HG02884 (cell line): ENCODE data around the gene WNT7A.

Experiments used
- ATAC-seq: cut with Tn5 transposase; IDR thresholded peaks from one replicate; pipeline ENCODE4 v1.9.1; 2021; ENCODE audit warnings: mild to moderate bottlenecking, moderate library complexity; ENCODE audit not compliant: unreplicated experiment

WNT7A gene

DNA sequence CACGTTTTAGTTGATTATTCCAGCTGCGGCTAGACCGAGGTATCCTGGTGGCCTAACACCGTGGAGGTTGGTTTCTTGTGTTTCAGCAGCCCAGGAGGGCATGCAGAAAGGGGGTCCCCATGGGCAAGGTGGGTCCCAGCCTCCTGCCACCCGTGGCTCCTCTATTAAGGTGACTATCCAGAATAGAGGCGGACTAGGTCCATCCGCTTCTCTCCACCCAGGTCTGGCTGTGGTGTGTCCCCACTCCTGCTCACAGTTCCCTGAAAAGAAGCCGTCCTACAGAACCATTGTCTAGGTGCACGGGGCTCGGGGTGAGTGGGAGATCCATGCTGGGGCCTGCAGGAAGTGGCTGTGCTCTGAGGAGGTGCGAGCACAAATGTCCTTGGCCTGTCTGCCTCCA, 81.5 kb downstream of the WNT7A start:
- ATAC-seq = no peak

GRCh38 chr3:13796701-13797460, 83.0 kb downstream of the WNT7A start:
- ATAC-seq = no peak

- ATAC-seq = no peak
Measured at GRCh38 chr3:13795816-13796215, 84.1 kb downstream of the WNT7A start.

DNA sequence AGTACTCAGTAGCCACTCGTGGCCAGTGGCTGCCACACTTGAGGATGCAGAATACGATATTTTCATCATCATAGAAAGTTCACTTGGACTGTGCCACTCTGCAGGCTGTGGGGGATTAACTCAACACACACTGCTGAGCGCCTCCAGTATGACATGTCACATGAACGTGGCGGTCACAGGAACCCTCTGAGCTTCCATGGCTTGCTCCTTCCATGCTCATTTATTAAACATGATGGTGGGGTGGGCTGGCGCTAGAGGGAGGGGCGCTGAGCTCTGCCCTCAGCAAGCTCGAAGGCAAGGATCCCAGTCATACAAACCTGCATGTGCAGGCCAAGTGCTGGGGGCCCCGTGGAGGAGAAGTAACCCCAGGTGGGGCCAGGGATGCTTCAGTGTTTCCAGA, 85.5 kb downstream of the WNT7A start:
- ATAC-seq = no peak

DNA sequence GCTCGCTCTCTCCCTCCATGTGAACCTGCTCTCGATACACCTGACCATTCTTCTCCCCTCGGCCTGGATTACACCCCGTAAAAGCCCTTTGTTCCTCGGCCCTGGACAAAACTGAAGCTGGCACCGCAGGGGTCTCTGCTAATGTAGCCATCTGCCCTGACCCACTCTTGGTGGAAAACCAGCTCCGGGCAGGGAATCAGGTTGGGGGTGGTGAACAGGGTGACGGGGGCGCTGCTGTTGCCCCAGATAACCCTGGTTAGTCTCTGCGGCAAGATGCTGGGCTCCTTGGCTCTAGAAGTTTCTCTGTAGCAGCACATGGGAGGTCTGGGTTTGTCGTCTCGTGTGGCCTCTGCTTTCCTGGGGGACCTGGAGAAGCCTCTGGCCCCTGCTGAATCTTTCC, 86.4 kb downstream of the WNT7A start:
- ATAC-seq = no peak

DNA sequence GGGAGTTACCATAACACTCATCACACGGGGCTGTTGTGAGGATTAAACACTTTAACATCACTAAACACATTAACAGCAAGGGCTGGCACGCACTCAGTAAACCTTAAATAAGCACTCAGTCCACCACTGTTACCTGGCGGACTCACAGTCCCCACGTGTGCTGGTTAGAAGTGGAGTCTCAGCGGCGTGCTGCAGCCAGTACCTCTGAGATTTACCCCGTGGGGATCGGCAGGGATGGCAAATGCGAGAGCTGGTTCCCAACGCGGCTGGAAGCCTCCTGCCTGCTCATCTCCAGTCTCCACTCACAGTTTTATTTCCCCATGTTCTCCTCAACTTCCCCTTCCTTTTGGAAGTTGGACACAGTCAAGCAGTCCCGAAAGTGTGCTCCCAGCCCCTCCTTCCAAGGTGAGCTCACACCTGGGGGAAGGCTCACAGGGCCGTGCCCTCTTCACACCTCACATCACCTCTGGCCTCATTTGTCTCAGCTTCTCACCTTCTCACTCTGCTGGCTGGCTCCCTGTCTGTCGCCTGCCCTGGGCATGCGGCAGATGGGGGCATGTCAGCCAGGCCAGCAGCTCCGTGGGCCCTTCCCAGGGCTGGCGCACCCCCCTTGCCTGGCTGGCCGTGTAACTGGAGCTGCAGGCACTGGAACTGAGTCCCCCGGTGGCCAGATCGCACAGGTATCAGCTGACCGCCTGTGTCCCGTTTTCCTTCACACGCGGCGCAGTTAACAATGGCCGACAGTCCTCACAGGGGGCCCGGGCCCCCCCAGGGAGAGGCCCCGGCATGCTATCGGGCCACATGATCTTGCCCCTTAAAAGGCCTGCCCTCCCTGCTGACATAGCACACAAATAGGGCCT, 87.1 kb downstream of the WNT7A start:
- ATAC-seq = no peak

DNA sequence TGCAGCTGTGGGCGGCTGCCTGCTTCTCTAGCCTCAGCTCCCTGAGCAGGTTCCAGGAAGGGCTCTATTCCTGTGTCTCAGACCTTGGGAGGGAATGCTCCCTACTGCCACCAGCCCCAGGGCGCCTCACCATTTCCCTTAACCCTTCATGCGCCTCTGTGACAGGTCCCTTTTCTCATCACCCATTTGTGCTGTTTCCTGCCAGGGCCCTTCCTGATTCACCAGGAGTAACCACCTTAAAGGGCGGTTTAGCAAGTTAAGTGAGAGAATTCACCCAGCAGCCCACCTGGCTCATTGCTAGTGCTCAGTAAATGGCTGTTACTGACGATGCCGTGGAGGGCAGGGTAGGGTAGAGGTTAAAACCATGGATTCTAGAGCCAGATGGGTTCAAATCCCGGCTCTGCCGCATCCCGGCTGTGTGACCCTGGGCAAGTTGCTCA, 87.8 kb downstream of the WNT7A start:
- no peak for ATAC-seq

- no peak for ATAC-seq
Measured at GRCh38 chr3:13791198-13792050, 88.4 kb downstream of the WNT7A start.

DNA sequence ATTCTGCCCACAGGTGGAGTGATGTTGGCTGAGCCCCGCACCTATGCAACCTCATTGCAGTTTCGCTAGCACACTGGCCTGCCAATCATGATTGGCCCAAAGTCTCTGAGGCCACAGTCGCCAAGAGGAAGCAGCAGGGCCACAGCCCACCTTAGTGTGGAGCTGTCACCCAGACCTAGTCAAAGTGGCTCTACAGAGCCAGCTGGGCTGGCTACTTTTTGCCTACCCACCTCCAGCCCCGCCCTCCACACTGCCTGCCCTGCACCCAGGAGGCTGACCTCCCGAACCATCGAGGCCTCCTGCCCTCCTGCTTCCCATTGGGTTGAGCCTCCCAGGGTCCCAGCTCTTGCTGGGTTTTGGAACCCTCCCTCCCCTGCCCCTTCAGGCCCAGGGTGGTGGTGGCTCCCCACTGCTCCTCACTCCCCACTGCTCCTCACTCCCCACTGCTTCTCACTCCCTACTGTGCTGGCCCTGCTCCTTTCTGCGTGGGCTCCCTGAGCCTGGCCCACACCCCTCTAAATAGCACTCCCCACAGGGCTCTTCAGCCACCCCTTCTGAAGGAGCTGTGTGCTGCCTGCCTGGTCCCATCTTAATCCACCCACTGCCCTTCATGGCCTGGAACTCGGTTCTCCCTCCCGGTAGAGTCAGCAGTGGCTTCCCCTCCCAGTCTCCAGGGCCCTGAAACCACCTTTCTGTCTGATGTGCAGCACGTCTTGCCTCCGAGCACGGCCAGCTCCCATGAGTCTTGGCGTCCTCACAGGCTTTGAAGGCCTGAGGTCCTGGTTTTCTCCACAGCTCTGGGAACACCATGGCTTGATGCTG, 89.3 kb downstream of the WNT7A start:
- ATAC-seq = no peak

DNA sequence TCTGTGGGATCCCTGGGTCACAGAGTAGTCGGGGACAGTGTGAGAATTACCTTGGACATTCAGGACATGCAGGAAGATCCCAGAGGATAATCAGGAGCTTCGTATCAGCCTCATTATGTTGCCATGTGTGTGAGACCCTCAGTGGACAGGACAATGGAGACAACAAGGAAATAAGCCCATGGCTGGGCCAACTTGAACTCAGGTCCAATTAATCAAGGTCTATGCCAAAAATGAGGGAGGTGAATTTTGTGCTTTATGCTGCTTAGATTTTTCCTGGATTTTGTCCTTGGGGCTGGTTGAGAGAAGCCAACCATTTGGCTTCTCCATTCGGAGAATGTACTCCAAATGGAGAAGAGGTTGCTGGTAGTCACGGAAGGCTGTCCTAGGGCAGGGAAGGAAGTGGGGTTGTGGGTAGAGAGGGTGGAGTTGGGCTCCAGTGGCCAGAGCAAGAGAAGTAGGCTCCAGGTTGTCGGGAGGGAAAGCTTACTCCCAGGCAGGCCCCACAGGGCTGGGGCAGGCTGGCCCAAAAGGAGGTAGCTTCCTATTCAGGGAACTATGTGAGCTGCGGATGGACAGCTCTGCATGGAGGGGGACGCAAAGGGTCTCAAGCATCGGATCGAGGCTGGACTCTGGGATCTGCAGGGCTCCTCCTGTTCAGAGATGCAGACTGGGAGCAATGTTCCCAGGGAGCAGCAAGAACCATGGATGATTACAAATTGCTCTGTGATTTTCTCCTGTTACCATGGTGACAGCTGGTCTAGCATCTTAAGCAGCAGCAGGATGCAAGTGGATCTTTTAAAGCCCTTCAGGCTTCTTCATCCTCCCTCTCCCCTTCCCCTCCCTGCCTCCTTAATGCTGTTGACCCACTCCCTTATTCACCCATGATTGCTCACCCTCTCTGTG, 91.1 kb downstream of the WNT7A start:
- ATAC-seq = no peak

GRCh38 chr3:13787533-13788132, 92.2 kb downstream of the WNT7A start:
- ATAC-seq = no peak

DNA sequence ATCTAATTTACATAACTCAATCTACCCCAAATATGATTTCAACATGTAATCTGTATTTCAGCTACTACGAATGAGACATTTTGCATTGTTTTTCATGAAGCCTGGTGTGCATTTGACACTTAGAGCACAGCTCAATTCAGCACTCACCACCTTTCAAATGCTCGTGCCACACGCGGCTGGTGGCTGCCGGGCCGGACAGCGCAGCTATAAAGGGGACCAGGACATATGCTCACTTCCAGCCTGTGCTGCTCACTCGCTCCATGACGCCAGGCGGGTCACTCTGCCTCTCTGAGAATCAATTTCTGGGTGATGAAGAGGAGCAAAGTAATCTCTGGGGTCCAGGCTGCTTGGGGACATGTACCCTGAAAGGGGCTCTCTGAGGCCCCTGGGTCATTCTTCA, 93.1 kb downstream of the WNT7A start:
- no peak for ATAC-seq

- no peak for ATAC-seq
Measured at GRCh38 chr3:13785853-13786436, 93.9 kb downstream of the WNT7A start.

GRCh38 chr3:13785351-13785750, 94.5 kb downstream of the WNT7A start:
- ATAC-seq = no peak

GRCh38 chr3:13783476-13783875, 96.4 kb downstream of the WNT7A start:
- no peak for ATAC-seq

- ATAC-seq = no peak
Measured at GRCh38 chr3:13782501-13782900, 97.4 kb downstream of the WNT7A start.

DNA sequence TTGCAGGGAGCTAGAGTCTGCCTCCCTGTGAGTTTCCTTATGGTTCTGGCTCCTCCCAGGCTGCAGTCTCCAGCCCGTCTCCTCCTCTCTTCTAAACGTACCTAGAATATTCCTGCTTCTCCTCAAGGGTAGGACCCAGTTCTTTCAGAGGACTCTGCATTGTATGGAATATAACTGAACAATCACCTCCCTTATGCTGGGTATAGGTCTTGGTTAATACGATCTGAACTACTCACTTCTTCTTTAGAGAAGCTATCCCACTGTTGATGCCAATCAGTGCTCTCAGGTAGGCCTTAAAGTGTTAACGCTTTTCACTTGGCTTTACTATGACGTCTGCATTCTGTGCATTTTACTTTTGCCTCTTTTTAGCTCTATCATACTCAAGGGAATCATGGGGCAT, 98.5 kb downstream of the WNT7A start:
- ATAC-seq = no peak

GRCh38 chr3:13780432-13781176, 99.3 kb downstream of the WNT7A start:
- no peak for ATAC-seq
